Right lobe of liver (tissue), 6 donors: ENCODE results near the gene APOBEC2. TPM values are rescaled to one million over a fixed set of nuclear protein-coding genes. Genes with fewer than 3 reads are reported as not detected.

Experiments
- ATAC-seq, 4 donors: fragments of 200-7000 bp; cut with Tn5 transposase; one replicate each; pipeline ENCODE4 v1.9.1; 2020; ENCODE audit warnings: mild to moderate bottlenecking in 4 of 4, moderate library complexity in 4 of 4
- DNase-seq, 3 donors: peaks; one replicate each; pipeline ENCODE4 v3.0.0-alpha.2; 2020
- H3K27ac ChIP-seq, 3 donors: fragments of 200-600 bp; one replicate each; pipeline ENCODE4 v1.8.0; 2022
- H3K27me3 ChIP-seq, 2 donors: fragments of 200-600 bp; one replicate each; pipeline ENCODE4 v1.8.0; 2022
- H3K36me3 ChIP-seq, 4 donors: fragments of 200-600 bp; sonication (generic) in 1 of 4; one replicate each; pipeline versions ENCODE4 v1.5.1 to v1.8.0; 2017 to 2022; ENCODE audit warnings: control low read depth in 1 of 4
- H3K4me1 ChIP-seq, 4 donors: fragments of 200-600 bp; sonication (generic) in 1 of 4; one replicate each; pipeline versions ENCODE4 v1.5.1 to v1.8.0; 2017 to 2022; ENCODE audit warnings: control low read depth in 1 of 4
- H3K4me3 ChIP-seq, 3 donors: fragments of 200-600 bp; one replicate each; pipeline ENCODE4 v1.8.0; 2022
- H3K9me3 ChIP-seq, 4 donors: fragments of 200-600 bp; sonication (generic) in 1 of 4; one replicate each; pipeline versions ENCODE4 v1.5.1 to v1.8.0; 2017 to 2022; ENCODE audit warnings: control low read depth in 1 of 4
- POLR2A ChIP-seq: fragments of 450-650 bp; IDR thresholded peaks from one replicate; pipeline ENCODE4 v1.6.1; 2017; ENCODE audit warnings: antibody characterized with exemption, mild to moderate bottlenecking
- WGBS: methylation state at CpG from one replicate; pipeline ENCODE4 v1.1.6; 2018; ENCODE audit warnings: low coverage, low lambda C conversion rate; ENCODE audit not compliant: insufficient coverage; ENCODE audit errors: missing lambda C conversion rate; 5-methylcytosine and 5-hydroxymethylcytosine counted together
- intact Hi-C, 2 donors: fragments of 100-400 bp; cut with DNase I; formaldehyde crosslinking; loops; one replicate each; pipeline versions ENCODE4 v1.11.2 to v1.14.1; 2022
- total RNA-seq, 6 experiments: library from RNA; depleted of rRNA in 2 of 6; stranded (reverse); fragments of >200 nt in 2 of 6; fragmentation: NEBNext Ultra II Directional in 3 of 6; extraction: Animal tissue kit (Norgen Biotek cat#: 25700) in 3 of 6; gene quantifications; one replicate each; pipeline versions ENCODE4 v1.1.0 to v1.2.4, GENCODE V29; 2016 to 2023
- TF ChIP-seq, protein P1 (sequence below), 4 donors: fragments of 200-600 bp in 3 of 4; fragments of 450-650 bp in 1 of 4; IDR thresholded peaks; one replicate each; pipeline versions ENCODE4 v1.5.1 to v1.8.0; 2016 to 2022; ENCODE audit warnings: antibody characterized with exemption in 4 of 4, mild to moderate bottlenecking in 2 of 4
- donor health status: DM: no; HTN: yes; CAD: no.
- donor health status: DM: no; HTN: no; CAD: no.
- donor health status: DM: no; HTN: no; CAD: no.
- donor health status: DM: no; HTN: yes; CAD: no.
- donor health status: DM: no; HTN: yes; CAD: no.

Gene APOBEC2
- total RNA-seq, 6 experiments from 2014 or later: not detected

DNA sequence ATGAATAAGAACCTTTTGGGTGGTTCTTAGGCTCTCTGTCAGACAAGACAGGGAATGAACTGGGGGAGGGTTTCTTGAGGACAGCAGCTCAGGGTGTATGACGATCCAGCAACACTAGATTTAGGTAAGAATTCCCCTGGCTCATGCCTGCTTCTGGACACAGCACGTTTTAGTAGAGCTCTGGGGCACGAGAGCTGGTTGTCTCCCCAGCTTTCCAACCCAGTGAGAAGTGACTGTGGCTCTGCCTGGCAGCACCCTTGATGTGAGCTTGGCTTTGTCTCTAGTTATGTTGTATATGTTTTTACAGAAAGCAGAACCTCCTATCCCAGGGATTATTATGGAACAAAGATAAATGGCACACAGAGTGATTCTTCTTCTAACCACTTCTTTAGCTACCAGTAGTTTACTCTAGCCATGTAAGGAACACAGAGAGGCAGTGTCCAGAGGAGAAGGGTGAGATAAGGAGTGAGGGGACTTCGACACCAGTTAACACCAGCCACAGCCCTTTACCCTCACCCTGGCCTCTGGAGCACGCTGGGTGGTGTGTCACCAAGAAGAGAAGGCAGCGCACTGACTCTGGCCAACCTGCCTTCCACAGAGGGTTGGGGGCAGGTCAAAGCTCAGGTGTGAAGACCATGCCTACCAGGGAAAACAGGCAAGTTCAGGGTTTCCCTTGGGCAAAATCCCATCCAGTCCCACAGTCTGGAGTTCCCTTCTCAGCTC is 3.9 kb downstream of the APOBEC2 start:
- no peak for DNase-seq
- intact Hi-C loops: no loop called here
- no peaks in the 10 kb centered on the region for H3K9me3 ChIP-seq

DNA sequence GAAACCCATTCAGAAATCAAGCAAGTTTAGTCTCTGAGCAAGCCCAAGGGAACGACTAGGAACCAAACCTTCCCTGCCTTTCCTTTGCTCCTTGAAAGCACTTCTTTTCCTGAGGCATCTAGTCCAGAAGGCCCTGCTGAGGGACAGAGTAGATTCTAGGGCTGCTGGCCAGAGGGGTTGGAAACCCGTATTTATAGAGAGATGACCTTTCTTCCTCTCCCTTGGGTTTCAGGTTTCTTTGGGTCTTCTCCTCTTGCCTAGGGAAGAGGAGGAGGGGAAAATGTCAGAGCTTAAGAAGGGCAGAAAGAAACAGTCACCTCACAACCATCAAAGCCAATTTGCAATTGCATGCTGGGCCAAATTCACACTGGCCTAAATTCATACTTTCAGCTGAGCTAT is 5.8 kb downstream of the APOBEC2 start:
- Histone ChIP-seq H3K9me3 (no peaks in the 10 kb centered on the region), H3K4me1 (peaks cover 0 to 9% (median 2%) of the 10 kb centered on the region in 4 donors), H3K27me3 (no peaks in the 10 kb centered on the region), H3K4me3 (no peak overlapping the region), H3K27ac (no peak overlapping the region), H3K36me3 (no peaks in the 10 kb centered on the region)
- intact Hi-C loops: no loop called here
- no peak for ATAC-seq
- TF ChIP-seq, protein P1, sequence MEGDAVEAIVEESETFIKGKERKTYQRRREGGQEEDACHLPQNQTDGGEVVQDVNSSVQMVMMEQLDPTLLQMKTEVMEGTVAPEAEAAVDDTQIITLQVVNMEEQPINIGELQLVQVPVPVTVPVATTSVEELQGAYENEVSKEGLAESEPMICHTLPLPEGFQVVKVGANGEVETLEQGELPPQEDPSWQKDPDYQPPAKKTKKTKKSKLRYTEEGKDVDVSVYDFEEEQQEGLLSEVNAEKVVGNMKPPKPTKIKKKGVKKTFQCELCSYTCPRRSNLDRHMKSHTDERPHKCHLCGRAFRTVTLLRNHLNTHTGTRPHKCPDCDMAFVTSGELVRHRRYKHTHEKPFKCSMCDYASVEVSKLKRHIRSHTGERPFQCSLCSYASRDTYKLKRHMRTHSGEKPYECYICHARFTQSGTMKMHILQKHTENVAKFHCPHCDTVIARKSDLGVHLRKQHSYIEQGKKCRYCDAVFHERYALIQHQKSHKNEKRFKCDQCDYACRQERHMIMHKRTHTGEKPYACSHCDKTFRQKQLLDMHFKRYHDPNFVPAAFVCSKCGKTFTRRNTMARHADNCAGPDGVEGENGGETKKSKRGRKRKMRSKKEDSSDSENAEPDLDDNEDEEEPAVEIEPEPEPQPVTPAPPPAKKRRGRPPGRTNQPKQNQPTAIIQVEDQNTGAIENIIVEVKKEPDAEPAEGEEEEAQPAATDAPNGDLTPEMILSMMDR (IDR thresholded peaks at IDR 0.05): no peak
- 76% methylated on average over 2 of the region's 2 CpGs for WGBS
- DNase-seq: no peak

More for the DNA sequence above, 3.9 kb downstream of the APOBEC2 start:
- 90% methylated on average over 2 of the region's 6 CpGs for WGBS
- Histone ChIP-seq H3K4me3 (no peak overlapping the region), H3K4me1 (no peaks in the 10 kb centered on the region), H3K27me3 (no peaks in the 10 kb centered on the region), H3K27ac (no peak overlapping the region), H3K36me3 (no peaks in the 10 kb centered on the region)
- TF ChIP-seq, protein P1 (IDR thresholded peaks at IDR 0.05): no peak
- TF ChIP-seq POLR2A: no peak
- ATAC-seq: no peak

DNA sequence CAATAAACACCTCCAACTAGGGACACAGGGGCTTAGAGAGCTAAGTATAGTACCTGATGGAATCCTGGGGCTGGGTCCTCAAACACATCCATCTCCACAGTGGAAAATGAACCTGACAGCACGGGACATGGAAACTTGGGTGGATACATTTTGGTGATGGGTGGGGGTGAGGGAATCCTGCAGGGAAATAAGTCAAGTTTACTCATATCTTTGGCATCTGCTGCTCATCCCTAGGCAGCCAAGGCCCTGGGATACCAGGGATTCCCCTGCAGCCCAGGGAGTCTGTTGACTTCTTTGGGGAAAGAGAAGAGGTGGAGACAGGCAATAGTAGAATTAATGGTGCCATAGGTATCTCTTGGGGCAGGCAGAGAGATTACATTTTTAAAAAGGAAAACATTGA is 6.6 kb downstream of the APOBEC2 start:
- no peak for DNase-seq
- no peak for TF ChIP-seq POLR2A
- TF ChIP-seq, protein P1 (IDR thresholded peaks at IDR 0.05): no peak
- Histone ChIP-seq H3K36me3 (no peaks in the 10 kb centered on the region), H3K9me3 (no peaks in the 10 kb centered on the region), H3K27ac (no peak overlapping the region), H3K27me3 (no peaks in the 10 kb centered on the region), H3K4me3 (no peak overlapping the region), H3K4me1 (peaks cover 0 to 17% (median 6%) of the 10 kb centered on the region in 4 donors)
- 88% methylated on average over 1 of the region's 1 CpG for WGBS
- no peak for ATAC-seq
- intact Hi-C loops: no loop called here

DNA sequence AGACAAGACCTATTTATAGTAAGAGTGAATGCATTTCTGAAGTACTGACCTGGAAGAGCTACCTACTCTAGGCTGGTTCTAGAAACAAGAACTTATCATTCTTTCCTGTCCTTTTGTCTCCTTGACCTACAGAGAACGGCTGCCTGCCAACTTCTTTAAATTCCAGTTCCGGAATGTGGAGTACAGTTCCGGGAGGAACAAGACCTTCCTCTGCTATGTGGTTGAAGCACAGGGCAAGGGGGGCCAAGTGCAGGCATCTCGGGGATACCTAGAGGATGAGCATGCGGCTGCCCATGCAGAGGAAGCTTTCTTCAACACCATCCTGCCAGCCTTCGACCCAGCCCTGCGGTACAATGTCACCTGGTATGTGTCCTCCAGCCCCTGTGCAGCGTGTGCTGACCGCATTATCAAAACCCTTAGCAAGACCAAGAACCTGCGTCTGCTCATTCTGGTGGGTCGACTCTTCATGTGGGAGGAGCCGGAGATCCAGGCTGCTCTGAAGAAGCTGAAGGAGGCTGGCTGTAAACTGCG is 8.3 kb downstream of the APOBEC2 start:
- no peak for TF ChIP-seq POLR2A
- TF ChIP-seq, protein P1 (IDR thresholded peaks at IDR 0.05): no peak
- Histone ChIP-seq H3K9me3 (no peaks in the 10 kb centered on the region), H3K27me3 (no peaks in the 10 kb centered on the region), H3K4me1 (peaks cover 0 to 33% (median 11%) of the 10 kb centered on the region in 4 donors), H3K36me3 (no peaks in the 10 kb centered on the region), H3K4me3 (no peak overlapping the region), H3K27ac (no peak overlapping the region)
- ATAC-seq: no peak
- DNase-seq: no peak
- 86% methylated on average over 7 of the region's 13 CpGs for WGBS
- intact Hi-C loops: loop anchor here in 1 of 2 donors (10.0 kb wide), 1 partner anchor 56 kb away; no protein-coding TSS in a partner anchor
